A172 (cell line): ENCODE measurements around the gene IL11. TPM values are rescaled to one million over a fixed set of nuclear protein-coding genes. Genes with fewer than 3 reads are reported as not detected.
A peak's percentile ranks its signal among the peaks of the same experiment; 100 is the strongest.

Experiments
- DNase-seq: peaks from one replicate; pipeline ENCODE4 v3.0.0-alpha.2; 2015; ENCODE audit warnings: low spot score
- total RNA-seq: library from RNA; depleted of rRNA; stranded (reverse); fragments of >200 nt; shearing (Covaris generic); gene quantifications from 2 replicates; pipeline ENCODE4 v1.2.3, GENCODE V29; 2014

Gene IL11
- total RNA-seq, 1 experiment from 2014 or later: 8.4 TPM

DNA sequence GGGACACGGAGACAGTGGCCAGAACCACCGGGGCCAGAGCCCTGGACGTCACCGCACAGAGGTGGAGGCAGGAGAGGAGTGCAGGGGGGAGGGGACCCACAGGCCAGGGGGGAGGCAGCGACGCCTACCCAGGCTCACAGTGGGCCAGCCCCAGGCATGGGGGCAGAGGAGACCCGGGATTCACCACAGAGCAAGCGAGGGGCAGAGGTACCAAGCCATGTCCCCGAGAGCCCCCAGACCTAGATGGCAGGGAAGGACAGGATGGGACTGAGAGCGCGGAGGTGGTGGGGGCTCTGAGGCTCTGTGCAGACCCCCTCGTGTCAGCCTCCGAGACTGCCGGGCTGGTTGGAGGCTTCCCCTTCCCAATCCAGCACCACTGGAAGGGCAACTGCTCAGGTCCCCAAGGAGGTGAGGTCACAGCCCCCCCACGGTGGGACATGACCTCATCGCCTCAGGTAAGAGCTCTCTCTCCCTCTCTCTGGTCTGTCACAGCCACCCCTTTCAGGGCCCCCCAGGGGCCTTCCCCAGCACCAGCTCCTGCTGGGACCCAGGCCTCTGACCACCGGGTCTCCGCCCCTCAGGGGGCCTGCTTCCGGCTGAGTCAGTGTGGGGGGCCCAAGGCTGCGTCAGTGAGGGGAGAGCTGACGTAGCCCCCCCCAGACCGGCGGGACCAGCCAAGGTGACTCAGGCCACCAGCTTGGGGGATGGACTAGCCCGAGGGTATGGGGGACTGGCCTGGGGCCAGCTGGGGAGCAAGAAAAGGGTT lies 2.2 kb upstream of the IL11 start:
- peak; percentile 69 for DNase-seq

DNA sequence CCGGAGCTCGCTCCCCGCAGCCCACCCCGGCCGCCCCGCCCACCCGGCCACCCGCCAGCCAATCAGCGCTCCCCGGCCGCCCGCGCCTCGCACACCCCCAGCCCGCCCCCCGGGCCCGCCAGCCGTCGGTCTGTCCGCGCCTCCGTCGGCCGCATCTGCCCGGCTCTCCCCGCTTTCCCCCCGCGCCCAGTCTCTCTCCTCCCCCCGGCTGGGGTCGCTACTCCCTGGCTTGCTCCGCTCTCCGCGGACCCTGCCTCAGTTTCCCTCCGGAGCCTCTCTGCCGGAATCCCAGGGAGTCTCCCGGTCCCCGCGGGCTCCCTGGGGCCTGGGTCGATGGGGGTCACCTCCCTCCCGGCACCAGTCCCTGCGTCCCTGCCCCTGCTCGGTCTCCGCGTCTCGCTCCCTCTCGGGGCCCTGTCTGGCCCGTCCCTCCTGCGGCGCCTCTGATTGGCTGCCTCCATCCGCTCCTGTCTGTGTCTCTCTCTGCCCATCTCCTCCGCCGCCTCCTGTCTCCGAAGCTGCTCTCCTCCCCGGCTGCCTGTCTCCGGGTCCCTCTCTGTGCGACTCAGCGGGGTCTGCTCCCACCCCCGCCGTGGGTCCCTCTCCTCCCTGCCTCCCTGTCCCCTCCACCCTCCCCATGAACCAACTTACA lies 484 bp downstream of the IL11 start:
- peak; percentile 78 for DNase-seq

DNA sequence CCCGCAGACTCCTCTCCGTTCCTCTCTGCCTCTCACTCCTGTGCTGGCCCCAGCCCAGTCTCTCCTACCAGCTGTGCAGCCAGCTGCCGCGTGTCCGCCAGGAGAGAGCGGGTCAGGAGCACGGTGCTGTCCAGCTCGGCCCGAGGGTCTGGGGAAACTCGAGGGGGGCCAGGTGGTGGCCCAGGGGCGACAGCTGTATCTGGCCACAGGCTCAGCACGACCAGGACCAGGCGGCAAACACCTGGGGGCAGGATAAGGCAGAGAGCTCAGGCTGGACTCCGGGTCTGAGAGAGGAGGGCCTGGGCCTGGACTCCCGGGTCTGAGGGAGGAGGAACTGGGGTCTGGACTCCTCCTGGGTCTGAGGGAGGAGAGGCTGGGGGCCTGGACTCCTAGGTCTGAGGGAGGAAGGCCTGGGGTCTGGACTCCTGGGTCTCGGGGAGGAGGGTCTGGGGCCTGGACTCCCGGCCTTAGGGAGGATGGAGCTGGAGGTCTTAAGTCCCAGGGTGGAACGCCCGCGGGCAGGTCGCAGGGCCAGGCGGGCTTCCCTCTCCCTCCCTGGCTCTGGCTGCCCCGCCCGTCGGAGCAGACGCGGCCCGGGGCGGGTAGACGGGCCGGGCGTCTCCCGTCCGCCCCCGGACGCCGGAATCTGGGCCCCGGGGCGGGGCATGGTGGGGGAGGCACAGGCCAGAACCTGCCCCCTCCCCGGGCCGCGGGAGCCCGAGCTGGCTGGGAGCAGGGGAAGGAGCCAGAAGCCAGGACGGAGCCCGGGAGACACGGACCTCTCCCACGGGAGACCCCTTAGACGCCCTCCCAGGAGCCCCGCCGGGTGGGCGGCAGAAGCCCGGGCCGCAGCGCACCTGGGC lies 1.3 kb downstream of the IL11 start:
- DNase-seq: peak; percentile 46

DNA sequence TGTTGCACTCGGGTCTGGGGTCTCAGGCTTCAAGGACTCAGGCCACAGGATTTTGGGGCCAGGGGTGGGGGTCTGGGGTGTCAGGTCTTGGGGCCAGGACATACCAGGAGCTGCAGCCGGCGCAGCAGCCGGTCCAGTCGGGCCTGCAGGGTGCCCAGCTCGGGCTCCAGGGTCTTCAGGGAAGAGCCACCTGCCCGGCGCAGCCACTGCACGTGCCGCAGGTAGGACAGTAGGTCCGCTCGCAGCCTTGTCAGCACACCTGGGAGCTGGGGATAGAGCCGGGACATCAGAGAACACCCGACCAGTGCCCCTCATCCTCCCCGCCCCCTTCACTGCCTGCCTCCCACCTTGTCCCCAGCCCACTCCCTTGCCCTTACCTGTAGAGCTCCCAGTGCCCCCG lies 2.2 kb downstream of the IL11 start:
- DNase-seq: no peak

DNA sequence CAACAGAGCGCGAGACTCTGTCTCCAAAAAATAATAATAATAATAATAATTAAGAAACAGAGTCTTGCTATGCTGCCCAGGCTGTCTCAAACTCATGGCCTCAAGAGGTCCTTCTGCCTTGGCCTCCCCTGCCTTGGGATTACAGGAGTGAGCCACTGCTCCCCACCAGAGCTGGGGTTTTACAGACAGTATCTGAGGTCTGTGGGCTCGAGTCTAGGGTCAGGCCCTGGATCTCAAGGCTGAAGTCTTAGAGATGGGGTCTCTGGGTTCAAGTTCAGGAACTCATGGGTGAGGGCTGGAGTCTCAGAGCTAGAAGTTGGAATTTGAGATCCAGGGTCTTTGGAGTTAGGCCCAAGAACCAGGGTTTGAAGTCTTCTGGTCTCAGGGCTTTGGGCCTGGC lies 3.5 kb downstream of the IL11 start:
- DNase-seq: no peak

DNA sequence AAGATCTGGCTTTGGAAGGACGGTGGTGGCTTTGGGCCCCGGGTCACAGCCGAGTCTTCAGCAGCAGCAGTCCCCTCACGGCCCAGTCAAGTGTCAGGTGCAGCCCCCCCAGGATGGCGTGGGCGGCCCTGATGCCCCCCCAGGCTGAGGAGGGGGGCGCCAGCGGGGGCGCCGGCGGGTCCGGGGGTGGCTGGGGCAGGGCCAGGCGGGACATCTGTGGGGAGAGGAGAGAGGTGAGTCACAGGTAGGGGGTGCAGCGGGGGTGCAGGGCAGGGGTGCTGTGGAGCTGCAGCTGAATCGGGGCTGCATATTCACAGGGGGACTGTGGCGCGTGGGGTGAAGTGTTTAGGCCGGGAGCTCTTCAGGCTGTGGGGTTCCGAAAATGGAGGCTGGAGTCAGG lies 4.3 kb downstream of the IL11 start:
- DNase-seq: no peak

DNA sequence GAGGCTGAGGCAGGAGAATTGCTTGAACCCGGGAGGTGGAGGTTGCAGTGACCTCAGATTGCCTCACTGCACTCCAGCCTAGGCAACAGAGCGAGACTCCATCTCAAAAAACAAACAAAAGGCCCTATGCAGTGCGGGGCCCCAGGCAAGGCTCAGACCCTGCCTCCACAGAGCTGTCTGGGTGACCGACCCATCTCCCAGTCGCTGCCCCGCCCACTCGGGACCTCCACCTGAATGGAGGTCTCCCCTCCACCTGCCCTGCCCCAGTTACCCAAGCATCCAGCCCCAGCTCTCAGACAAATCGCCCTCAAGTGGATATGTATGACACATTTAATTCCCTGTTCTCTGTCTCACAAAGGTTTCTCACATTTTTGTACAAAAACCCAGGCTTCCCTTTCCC lies 5.0 kb downstream of the IL11 start:
- no peak for DNase-seq

DNA sequence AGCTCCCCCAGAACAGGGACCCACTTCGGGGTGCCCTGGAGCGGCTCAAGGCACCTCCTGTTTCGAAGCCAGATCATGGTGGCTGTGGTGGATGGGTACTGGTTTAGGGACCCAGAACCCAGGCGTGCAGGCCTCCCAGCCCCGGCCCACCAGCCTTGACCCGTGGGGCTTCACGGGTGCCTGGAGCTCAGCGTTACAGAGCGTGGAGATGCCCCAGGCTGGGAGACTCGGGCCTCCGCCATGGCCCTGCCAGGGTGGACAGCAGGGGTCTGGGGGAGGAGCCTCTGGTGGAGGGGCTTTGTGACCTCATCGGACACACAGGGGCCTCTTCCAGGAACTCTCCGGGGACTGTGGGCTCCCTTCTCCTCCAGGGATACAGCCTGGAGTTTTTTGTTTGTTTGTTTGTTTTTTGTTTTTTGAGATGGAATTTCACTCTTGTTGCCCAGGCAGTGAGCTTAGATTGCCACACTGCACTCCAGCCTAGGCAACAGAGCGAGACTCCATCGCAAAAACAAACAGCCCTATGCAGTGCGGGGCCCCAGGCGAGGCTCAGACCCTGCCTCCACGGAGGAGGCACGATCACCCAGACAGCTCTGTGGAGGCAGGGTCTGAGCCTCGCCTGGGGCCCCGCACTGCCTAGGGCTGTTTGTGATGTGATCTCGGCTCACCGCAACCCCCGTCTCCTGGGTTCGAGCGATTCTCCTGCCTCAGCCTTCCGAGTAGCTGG lies 7.1 kb downstream of the IL11 start, which contains the start of gene GARIN5B:
GARIN5B (minus strand) TSS at position 271 of the 727 bp plus-strand sequence; CDS start at position 77, 194 bp downstream.
- DNase-seq: no peak

DNA sequence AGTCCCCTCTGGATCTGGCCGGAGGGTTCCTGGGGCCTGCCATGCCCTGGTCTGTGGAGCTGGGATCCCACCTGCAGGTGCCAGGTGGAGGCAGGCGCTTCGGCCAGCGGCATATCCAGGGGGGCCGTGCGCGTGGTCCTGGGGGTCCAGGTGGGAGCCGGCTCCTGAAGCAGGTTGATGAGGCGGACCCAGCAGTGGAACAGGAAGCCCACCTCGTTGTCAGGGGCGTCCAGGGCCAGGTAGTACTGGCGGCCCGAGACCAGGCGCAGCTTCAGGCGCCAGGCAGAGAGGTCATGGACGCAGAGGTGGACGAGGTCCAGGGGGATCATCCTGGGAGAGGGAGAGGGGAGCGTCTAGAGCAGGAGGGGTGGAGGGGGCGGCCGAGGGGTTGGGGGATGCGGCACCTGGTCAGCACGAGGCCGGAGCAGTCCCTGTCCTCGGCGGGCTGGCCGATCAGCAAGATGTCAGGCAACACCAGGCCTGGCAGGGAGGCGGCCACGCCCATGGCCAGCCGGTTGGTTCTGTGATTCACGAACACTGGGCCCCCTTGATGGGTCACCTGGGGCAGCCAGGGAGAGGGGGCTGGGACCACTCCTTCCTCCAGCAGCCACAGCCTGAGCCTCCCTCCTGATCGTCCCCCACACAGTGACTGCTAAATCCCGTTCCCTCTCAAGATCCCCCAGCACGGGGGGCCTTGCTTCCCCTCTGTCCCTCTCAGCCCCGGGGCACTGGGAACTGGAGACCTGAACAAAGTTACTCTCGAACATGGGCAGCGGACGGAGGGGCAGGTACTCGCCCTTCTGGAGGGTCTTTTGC lies 7.9 kb downstream of the IL11 start:
- DNase-seq: no peak

DNA sequence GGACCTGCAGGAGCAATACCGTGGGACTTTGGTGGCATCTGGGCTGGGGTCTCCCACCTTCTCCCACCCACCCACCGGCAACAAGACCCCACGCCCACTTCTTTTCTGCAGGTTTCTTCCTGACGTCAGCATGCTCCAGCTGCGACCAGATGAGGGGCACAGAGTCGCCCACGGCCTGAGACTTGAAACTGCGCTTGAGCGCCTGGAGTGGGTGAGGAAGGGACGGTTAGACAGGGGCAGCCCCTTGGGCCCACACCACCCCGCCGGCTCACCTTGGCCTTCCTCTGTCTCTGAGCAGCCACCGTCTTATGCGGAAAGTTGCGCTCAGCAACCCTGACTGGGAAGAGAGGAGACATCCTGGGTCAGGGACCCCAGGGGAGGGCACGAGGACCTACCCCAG lies 9.4 kb downstream of the IL11 start:
- DNase-seq: no peak

DNA sequence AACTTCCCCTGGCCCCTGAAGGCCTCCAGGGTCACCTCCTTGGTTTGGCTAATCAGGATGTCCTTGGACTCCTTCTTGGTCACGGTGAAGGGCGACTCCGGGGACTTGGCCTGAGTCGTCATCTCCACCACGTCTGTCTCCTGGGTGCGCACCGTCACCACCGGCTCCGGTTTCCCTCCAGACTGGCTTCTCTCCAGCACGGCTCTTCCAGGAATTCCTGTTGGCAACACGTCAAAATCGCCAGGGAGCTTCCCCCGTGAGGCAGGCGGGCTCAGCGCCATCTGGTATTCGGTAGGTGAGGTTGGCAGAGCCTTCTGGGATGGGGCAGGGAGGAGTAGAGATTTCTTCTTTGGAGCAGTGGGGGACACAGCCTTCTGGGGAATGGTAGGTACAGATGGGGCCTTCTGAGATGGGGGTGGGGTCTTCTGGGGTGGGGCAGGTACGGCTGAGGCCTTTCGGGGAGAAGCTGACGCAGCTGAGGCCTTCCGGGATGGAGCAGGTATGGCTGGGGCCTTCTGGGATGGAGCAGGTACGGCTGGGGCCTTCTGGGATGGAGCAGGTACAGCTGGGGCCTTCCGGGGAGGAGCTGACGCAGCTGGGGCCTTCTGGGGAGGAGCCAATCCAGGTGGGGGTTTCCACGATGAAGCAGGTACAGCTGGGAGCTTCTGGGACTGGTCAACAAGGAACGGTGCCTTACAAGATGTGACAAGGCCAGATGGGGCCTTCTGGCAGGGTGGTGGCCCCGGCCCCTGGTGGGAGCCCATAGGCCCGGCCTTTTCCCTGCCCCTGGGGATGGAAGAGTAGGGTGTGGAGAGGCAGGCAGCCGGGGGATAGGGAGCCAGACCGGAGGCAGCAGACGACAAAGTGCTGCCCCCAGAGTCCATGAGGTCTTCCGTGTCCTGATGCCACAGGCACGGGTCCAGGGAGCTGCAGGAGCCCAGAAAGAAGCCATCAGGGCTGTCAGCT lies 11.0 kb downstream of the IL11 start:
- no peak for DNase-seq

DNA sequence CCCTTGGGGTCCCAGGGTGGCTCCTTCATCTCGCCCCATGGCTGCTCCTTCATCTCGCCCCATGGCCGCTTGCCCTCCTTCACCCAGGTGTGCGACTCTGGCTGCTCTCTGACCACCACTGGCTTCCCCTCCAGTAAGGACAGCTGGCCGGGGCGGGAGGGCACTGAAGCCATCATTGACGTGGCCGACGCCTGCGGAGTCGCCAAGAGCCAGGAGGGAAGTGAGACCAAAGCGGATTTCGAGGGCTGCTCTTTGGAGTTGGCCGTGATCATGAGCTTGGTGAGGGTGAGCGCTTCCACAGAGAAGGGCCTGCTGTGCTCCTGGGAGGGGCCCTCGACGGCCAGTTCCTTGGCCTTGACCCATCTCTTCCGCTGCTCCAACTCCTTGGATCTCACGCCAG lies 11.8 kb downstream of the IL11 start:
- no peak for DNase-seq

DNA sequence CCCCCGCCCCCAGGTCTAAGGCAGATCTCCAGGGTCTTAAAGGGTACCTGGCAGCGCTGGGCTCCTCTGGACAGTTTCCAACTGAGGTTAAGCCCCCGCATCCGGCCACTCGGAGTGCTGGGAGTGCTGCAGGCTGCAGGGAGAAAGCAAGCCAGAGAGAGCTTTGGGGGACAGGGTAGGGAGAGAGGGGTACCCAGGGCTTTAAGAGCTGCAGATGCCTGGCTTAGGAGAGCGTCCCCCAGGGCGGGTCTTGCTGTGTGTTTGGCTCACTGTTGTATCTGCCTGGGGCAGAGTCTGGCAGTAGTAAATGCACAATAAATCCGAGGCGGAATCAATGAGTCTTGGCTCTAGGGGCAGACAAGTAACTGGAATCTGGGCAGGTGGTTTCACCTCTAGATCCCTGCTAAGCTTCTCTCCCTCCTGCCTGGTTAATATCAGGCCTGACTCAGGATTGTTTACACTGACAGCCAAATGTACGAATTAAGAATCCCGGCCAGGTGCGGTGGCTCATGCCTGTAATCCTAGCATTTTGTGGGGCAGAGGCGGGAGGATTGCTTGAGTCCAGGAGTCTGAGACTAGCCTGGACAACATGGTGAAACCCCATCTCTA lies 14.9 kb downstream of the IL11 start:
- no peak for DNase-seq

DNA sequence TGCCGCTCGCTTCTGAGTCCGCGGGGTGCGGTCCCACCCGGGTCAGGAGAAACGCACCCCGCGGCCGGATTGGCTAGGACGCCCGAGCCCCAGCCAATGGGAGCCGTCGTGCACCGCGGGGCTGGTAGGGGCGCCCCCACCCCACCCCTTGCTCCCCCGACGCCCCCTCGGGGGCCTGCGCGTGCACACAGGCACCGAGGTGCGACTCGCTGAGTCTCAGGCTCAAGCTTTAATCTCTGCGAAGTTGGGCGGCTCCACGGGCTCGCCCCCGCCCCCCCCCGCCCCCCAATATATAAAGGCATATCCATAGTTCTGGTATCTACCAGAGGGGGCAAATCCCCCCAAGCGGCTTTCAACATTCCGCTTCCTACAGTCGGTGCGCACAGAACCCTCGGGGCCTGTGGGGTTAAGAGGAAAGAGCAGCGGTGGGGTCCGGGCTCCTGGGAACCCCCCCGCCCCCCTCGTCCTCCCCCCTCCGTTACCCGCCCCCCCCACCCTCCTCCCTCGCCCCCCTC lies 15.5 kb downstream of the IL11 start, which contains the start of gene COX6B2:
COX6B2 (minus strand) TSS at position 22 of the 515 bp plus-strand sequence. CDS start 198 bp downstream, outside the sequence.
- no peak for DNase-seq

DNA sequence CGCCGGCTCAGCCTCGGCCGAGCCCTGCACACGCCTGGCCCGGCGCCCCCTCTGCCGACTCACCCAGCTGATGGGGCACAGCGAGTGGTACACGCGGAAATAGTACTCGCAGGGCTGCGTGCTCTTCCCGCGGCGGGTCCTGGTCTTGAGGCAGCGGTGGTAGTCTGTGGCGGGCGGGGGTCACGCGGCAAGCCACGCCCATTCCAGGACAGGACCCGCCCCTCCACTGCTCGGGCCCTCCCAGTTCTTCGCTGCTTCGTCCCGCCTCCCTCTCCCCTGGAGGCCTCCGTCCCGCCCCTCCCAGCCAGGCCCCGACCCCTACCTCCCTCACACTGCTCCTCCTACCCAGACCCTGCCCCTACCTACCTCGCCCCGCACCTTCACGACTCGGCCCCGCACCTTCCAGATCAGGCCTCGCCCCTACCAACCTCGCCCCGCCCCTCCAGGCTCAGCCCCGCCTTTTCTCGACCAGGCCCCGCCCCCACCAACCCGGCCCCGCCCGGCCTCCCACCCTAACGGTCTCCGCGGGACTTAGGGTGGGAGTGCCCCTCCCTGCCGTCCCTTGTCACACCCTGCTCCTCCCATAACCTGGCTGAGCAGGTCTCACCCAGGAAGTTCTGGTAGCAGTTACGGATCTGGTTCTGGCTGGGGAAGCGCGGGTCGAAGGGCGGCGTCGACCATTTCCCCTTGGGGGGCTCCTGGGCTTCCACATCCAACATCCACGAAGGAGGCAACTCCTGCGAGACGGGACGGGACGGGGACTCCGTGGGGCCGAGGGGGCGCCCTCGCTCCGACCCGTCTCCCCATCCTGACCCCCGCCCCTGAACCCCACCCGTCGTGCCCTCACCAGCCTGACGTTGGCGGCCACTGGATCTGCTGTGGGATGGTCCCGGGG lies 16.2 kb downstream of the IL11 start:
- DNase-seq: peak; percentile 70

DNA sequence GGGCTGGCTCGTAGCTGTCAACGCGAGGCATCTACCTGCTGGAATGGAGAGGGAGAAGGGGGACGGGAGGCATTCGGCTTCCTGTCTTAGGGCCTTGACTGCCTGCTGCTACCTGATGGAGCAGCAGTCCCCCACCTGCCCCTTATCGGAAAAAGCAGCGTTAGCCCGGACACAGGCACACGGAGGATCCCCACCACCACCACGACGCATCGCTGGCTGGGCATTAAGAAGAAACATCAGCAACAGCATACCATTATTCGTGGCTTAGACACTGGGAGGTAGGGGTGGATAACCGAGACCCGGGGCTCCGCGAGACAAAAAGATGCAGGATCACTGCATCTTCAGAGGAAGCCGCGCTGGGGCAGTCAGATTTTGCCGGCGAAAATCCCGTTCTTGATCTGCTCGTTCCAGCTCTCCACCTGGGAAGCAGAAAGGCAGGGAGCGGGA lies 16.9 kb downstream of the IL11 start:
- DNase-seq: no peak

DNA sequence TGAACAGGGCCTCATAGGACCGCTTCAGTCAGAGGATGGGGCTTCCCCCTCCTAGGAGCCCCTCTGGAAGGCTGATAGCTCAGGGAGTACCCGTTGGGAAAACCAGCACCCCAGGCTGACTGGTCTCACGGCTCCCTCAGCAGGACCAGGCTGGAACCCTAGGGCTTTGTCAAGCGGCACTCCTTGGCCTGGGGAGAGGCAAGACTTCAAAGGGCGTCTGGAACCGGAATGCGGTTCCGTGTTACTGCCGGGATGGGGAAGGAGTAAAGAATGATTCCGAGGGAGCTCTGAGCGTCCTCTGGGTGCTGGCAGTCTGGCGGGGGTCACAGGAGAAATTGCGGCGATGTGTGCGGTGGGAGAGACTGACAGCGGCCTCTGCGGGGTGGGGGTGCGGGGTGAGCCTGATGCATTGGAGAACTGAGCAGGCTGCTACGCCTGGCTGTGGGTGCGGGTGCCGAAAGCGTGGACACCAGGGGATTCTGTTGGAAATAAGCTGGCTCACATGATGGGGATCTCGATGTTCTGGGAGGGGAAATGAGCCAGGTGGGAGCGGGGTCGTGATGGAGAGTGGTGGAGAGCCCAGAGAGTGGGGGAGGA lies 17.6 kb downstream of the IL11 start:
- DNase-seq: no peak
